Effector memory CD8-positive, alpha-beta T cell (primary cell): ENCODE data around the gene ARHGAP1.
"Not testable (repeated sequence)": the region's sequence is repeated elsewhere in the genome, so short reads cannot be mapped to it uniquely, and the experiment has no call there.

Experiments
- ATAC-seq: fragments of 150-1000 bp; cut with Tn5 transposase; replicated peaks from 2 replicates; pipeline ENCODE4 v1.10.0; 2021; ENCODE audit warnings: mild to moderate bottlenecking, moderate library complexity
- DNase-seq, 3 experiments: peaks; one replicate each; pipeline ENCODE4 v3.0.0; 2021
- H3K27ac Mint-ChIP-seq, 2 donors: one replicate each; pipeline ENCODE4 v1.8.0; 2022; ENCODE audit warnings: mild to moderate bottlenecking in 2 of 2, mixed read lengths in 2 of 2, moderate library complexity in 2 of 2
- H3K27me3 Mint-ChIP-seq, 2 donors: one replicate each; pipeline ENCODE4 v1.8.0; 2022; ENCODE audit warnings: mixed read lengths in 2 of 2
- H3K36me3 Mint-ChIP-seq: one replicate; pipeline ENCODE4 v1.8.0; 2022; ENCODE audit warnings: mild to moderate bottlenecking, moderate library complexity, mixed read lengths; ENCODE audit not compliant: insufficient read depth
- H3K4me1 Mint-ChIP-seq, 2 donors: one replicate each; pipeline ENCODE4 v1.8.0; 2022; ENCODE audit warnings: low read depth in 2 of 2, mixed read lengths in 2 of 2
- H3K4me3 Mint-ChIP-seq, 2 donors: one replicate each; pipeline ENCODE4 v1.8.0; 2022; ENCODE audit warnings: mild to moderate bottlenecking in 2 of 2, mixed read lengths in 2 of 2, moderate library complexity in 2 of 2
- H3K9me3 Mint-ChIP-seq, 2 donors: one replicate each; pipeline ENCODE4 v1.8.0; 2022; ENCODE audit warnings: mixed read lengths in 2 of 2

ARHGAP1 gene

DNA sequence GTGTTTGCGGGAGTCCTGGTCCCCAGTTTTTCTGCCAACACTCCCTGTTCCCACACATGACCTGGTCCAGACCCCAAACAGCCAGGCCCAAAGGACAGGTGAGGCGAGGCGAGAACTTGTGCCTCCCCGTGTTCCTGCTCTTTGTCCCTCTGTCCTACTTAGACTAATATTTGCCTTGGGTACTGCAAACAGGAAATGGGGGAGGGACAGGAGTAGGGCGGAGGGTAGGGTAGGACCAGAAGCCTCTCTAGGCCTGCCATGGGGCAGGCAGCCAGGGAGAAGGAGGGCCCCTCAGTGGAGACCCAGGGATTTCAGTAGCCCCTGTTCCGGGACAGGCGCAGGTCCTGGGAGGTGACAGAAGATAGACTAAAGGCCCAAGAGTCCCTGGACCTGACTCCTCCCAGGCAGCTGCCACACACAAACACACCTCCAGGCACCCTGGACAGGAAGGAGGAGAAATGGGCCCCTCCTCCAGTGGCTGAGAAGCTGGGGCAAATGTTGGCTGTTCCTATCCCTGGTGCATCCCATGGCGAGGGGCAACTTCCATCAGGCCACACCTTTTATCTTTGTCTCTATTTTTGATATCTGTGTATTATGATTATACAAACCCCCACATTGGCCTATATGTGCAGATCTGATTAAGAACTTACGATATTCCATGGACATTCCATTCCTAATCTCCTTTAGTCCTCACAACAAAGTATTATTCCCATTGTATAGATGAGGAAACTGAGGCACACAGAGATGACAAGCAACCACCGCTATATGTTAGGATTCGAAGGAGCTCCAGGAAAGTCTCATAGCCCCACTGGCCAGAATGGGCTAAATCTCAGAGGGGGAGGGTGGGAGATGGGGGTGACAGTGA, 18.0 kb upstream of the ARHGAP1 start:
- Mint-ChIP-seq H3K27me3 (peaks cover 0 to 8% of the 10 kb centered on the region in 2 donors), H3K9me3 (no peaks in the 10 kb centered on the region), H3K36me3 (no peaks in the 10 kb centered on the region), H3K27ac (no peak overlapping the region), H3K4me3 (no peak overlapping the region), H3K4me1 (peaks cover 0 to 4% of the 10 kb centered on the region in 2 donors)
- DNase-seq = no peak
- ATAC-seq = no peak

DNA sequence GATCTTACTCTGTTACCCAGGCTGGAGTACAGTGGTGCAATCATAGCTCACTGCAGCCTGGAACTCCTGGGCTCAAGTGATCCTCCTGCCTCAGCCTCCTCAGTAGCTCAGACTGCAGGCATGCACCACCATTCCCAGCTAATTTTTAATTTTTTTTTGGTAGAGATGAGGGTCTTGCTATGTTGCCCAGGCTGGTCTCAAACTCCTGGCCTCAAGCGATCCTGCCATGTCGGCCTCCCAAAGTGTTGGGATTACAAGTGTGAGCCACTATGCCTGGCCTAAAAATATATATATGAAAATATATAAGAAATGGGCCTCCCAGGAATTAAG, 17.4 kb upstream of the ARHGAP1 start:
- DNase-seq, H3K36me3 Mint-ChIP-seq, H3K4me3 Mint-ChIP-seq, H3K4me1 Mint-ChIP-seq, H3K9me3 Mint-ChIP-seq, H3K27me3 Mint-ChIP-seq, ATAC-seq, H3K27ac Mint-ChIP-seq: not testable (repeated sequence)

DNA sequence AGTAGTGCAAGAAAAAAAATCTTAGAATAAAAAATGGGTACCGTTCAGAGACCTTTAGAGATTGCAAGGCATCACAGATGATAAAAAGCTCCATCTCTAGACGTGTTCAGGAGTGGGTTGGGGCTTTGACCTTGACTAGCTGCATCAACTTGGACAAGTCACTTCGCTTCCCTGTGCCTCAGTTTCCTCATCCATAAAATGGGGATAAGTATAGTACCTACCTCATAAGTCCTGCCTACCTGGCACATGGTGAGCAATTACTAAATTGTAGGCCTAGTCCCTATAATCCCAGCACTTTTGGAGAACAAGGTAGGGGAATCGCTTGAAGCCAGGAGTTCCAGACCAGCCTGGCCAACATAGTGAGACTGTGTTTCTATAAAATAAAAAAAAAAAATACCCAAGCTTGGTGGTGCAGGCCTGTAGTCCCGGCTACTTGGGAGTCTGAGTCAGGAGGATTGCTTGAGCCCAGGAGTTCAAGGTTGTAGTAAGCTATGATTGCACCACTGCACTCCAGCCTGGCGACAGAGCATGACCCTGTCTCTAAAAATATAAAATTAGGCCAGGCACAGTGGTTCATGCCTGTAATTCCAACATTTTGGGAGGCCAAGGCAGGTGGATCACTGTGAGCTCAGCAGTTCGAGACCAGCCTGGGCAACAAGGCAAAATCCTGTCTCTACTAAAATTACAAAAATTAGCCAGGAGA, 12.6 kb upstream of the ARHGAP1 start:
- Mint-ChIP-seq H3K36me3 (peaks cover 1% of the 10 kb centered on the region), H3K27ac (no peak overlapping the region), H3K9me3 (no peaks in the 10 kb centered on the region), H3K27me3 (no peaks in the 10 kb centered on the region), H3K4me1 (no peaks in the 10 kb centered on the region), H3K4me3 (no peak overlapping the region)
- DNase-seq (no peak), ATAC-seq (no peak)

DNA sequence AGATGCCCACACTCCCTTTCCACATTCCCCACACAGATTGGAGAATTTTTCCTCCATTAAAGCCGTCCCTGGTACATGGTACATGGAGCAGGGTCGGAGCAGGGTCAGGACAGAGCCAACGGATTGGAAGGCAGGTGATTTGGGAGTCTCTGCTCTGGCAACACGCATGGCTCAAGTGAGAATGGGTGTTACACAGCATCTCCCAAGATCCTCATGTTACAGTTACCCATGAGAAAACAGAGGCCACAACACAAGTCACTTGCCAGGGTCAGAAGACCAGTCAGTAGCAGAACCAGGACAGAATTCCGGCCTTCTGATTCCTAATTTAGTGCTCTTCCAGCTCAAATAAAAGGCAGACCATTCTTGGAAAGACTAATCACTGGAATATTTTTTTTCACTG, 10.9 kb upstream of the ARHGAP1 start:
- no peaks in the 10 kb centered on the region for H3K9me3 Mint-ChIP-seq
- no peak for ATAC-seq
- peaks cover 9% of the 10 kb centered on the region for H3K36me3 Mint-ChIP-seq
- no peaks in the 10 kb centered on the region for H3K4me1 Mint-ChIP-seq
- H3K27ac Mint-ChIP-seq = no peak overlapping the region
- H3K27me3 Mint-ChIP-seq = no peaks in the 10 kb centered on the region
- DNase-seq = no peak
- H3K4me3 Mint-ChIP-seq = no peak overlapping the region

DNA sequence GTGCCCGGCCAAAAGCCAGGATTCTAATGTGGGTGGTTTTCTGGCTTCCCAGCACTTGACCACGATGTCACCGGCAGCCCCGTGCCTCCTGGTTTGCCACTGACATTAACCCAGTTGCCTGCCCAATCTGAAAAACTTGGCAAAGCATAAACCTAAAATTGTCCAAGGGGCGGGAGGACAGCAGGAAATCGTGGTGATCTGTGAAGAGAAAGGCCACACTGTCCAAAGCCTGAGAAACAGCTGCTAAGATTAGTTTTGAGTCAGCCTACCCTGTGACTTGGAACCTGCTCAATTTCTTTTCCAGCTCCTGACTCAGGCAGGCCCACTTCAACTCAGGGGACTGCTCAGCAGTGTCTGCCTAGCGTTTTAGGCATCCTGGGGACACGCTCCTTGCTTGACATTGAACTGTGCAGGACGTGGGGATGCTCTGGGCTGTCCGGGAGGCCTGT, 10.4 kb upstream of the ARHGAP1 start:
- no peak for ATAC-seq
- H3K27ac Mint-ChIP-seq = no peak overlapping the region
- DNase-seq = no peak

GRCh38 chr11:46709351-46709750, 8.9 kb upstream of the ARHGAP1 start:
- not testable (repeated sequence) for ATAC-seq, H3K4me1 Mint-ChIP-seq, DNase-seq, H3K27me3 Mint-ChIP-seq, H3K4me3 Mint-ChIP-seq, H3K9me3 Mint-ChIP-seq
- Mint-ChIP-seq H3K27ac (peak overlapping the region in 1 of 2 donors; percentile 55), H3K36me3 (peaks cover 14% of the 10 kb centered on the region)

More for the DNA sequence above, 10.4 kb upstream of the ARHGAP1 start:
- no peaks in the 10 kb centered on the region for H3K4me1 Mint-ChIP-seq
- H3K36me3 Mint-ChIP-seq = peaks cover 11% of the 10 kb centered on the region
- H3K9me3 Mint-ChIP-seq = no peaks in the 10 kb centered on the region
- H3K4me3 Mint-ChIP-seq = no peak overlapping the region
- no peaks in the 10 kb centered on the region for H3K27me3 Mint-ChIP-seq

- Mint-ChIP-seq H3K4me1 (peaks cover 8 to 12% of the 10 kb centered on the region in 2 donors), H3K9me3 (no peaks in the 10 kb centered on the region), H3K36me3 (peaks cover 28% of the 10 kb centered on the region), H3K27me3 (no peaks in the 10 kb centered on the region), H3K27ac (peak overlapping the region in 1 of 2 donors; percentile 32), H3K4me3 (no peak overlapping the region)
- ATAC-seq (no peak), DNase-seq (no peak)
Observed at GRCh38 chr11:46706886-46707285, 6.5 kb upstream of the ARHGAP1 start.

DNA sequence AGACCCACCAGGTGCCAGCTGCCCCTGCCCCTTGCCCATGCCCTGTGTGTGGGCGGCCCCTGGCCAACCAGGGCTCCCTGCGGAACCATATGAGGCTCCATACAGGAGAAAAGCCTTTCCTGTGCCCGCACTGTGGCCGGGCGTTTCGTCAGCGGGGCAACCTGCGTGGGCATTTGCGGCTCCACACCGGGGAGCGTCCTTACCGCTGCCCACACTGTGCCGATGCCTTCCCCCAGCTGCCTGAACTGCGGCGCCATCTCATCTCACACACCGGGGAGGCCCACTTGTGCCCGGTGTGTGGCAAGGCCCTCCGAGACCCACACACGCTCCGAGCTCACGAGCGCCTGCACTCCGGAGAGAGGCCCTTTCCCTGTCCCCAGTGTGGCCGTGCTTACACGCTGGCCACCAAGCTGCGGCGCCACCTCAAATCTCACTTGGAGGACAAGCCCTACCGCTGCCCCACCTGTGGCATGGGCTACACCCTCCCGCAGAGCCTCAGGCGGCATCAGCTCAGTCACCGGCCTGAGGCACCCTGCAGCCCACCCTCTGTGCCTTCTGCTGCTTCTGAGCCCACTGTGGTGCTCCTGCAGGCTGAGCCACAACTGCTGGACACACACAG, 4.8 kb upstream of the ARHGAP1 start:
- Mint-ChIP-seq H3K27me3 (no peaks in the 10 kb centered on the region), H3K4me1 (peaks cover 18 to 28% of the 10 kb centered on the region in 2 donors), H3K9me3 (no peaks in the 10 kb centered on the region), H3K27ac (no peak overlapping the region), H3K4me3 (no peak overlapping the region), H3K36me3 (peaks cover 35% of the 10 kb centered on the region)
- ATAC-seq (no peak), DNase-seq (no peak)

DNA sequence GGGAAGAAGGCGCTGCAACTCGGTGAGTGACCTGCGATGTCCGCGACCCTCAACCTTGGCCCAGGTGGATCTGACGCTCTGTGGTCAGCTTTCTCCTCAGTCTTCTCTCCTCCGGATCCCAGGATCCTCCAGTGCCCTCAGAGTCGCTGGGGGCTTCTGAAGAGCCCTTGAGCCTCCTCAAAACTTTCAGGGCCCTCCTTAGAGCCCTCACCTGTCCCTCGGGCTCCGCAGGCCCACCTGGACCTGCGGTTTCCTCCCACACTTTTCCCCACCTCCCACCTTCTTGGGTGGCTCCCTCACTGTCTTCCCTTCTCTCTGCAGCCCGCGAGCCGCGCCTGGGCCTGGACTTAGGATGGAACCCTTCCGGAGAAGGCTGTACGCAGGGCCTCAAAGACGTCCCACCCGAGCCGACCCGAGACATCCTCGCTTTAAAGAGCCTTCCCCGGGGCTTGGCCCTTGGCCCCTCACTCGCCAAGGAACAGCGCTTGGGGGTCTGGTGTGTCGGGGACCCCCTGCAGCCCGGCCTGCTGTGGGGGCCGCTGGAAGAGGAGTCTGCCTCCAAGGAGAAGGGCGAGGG, 747 bp upstream of the ARHGAP1 start:
- DNase-seq (no peak), ATAC-seq (no peak)
- Mint-ChIP-seq H3K36me3 (peaks cover 31% of the 10 kb centered on the region), H3K27me3 (no peaks in the 10 kb centered on the region), H3K9me3 (no peaks in the 10 kb centered on the region), H3K27ac (peak overlapping the region; percentile 97 to 98), H3K4me3 (peak overlapping the region; percentile 96 to 100), H3K4me1 (peaks cover 41 to 50% of the 10 kb centered on the region in 2 donors)

- no peaks in the 10 kb centered on the region for H3K27me3 Mint-ChIP-seq
- H3K4me1 Mint-ChIP-seq = peaks cover 53 to 62% of the 10 kb centered on the region in 2 donors
Observed at GRCh38 chr11:46698597-46698996, 1.8 kb downstream of the ARHGAP1 start.

DNA sequence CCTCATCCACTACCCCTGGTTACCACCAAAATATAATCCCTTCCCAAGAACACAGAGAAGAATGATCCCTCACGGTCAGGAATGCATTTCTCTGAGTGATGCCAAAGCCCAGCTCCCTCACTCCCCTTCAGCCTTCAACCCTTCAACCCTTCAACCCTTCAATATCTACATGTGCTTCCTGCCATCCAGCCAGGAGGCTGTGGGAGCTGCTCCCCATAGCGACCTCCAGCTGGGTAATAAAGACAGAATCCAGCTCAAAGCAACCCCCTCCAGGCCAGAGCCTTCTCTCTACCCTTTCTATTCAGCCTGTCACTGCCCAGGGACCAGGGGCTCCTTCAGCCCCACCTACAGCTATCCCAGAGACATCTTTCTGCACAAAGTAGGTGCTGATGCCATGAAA, 2.7 kb downstream of the ARHGAP1 start:
- no peak for ATAC-seq
- Mint-ChIP-seq H3K4me1 (peaks cover 48 to 56% of the 10 kb centered on the region in 2 donors), H3K27me3 (no peaks in the 10 kb centered on the region)

More at GRCh38 chr11:46698597-46698996, 1.8 kb downstream of the ARHGAP1 start:
- Mint-ChIP-seq H3K4me3 (peak overlapping the region; percentile 96 to 100), H3K9me3 (no peaks in the 10 kb centered on the region), H3K36me3 (peaks cover 41% of the 10 kb centered on the region), H3K27ac (peak overlapping the region in 1 of 2 donors; percentile 87)
- ATAC-seq (no peak), DNase-seq (no peak)

DNA sequence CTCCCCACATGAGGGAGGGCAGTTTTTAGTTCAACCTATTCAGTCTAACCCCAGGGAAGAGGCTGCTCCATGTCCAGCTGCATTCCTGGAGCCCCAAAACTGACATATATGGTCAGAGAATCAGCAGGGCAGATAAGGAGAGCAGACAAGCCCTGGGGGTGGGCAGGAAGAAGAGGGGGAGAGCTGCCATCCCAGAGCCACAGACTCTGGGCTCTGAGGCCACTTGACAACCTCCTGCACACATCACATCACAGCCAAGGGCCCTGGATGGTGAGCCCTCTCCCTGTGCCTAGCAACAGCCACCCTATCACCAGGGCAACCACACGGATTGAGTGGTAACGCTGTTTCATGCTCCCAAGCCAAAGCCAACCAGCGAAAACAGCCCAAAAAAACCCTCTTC, 3.1 kb downstream of the ARHGAP1 start:
- Mint-ChIP-seq H3K4me1 (peaks cover 45 to 52% of the 10 kb centered on the region in 2 donors), H3K9me3 (no peaks in the 10 kb centered on the region), H3K36me3 (peaks cover 48% of the 10 kb centered on the region), H3K27ac (peak overlapping the region; percentile 77 to 87), H3K4me3 (no peak overlapping the region), H3K27me3 (no peaks in the 10 kb centered on the region)
- DNase-seq = no peak
- ATAC-seq = no peak

More for the DNA sequence above, 2.7 kb downstream of the ARHGAP1 start:
- DNase-seq = no peak
- peak overlapping the region; percentile 96 to 100 for H3K4me3 Mint-ChIP-seq
- H3K36me3 Mint-ChIP-seq = peaks cover 43% of the 10 kb centered on the region
- H3K9me3 Mint-ChIP-seq = no peaks in the 10 kb centered on the region
- peak overlapping the region; percentile 77 to 87 for H3K27ac Mint-ChIP-seq

GRCh38 chr11:46696212-46696558, 4.2 kb downstream of the ARHGAP1 start:
- Mint-ChIP-seq H3K27ac (no peak overlapping the region), H3K27me3 (no peaks in the 10 kb centered on the region), H3K4me3 (no peak overlapping the region), H3K9me3 (no peaks in the 10 kb centered on the region), H3K4me1 (peaks cover 38 to 45% of the 10 kb centered on the region in 2 donors), H3K36me3 (peaks cover 58% of the 10 kb centered on the region)
- DNase-seq = no peak
- no peak for ATAC-seq
